Effector CD4-positive, alpha-beta T cell (primary cell): ENCODE measurements around the gene CCDC86.
A peak's percentile ranks its signal among the peaks of the same experiment; 100 is the strongest.

Experiments used
- DNase-seq: peaks from one replicate; pipeline ENCODE4 v3.0.0-alpha.2; 2020

Gene CCDC86

GRCh38 chr11:60831143-60831500, 10.8 kb upstream of the CCDC86 start:
- DNase-seq = peak; percentile 75

GRCh38 chr11:60831501-60832079, 10.3 kb upstream of the CCDC86 start:
- DNase-seq = no peak

DNA sequence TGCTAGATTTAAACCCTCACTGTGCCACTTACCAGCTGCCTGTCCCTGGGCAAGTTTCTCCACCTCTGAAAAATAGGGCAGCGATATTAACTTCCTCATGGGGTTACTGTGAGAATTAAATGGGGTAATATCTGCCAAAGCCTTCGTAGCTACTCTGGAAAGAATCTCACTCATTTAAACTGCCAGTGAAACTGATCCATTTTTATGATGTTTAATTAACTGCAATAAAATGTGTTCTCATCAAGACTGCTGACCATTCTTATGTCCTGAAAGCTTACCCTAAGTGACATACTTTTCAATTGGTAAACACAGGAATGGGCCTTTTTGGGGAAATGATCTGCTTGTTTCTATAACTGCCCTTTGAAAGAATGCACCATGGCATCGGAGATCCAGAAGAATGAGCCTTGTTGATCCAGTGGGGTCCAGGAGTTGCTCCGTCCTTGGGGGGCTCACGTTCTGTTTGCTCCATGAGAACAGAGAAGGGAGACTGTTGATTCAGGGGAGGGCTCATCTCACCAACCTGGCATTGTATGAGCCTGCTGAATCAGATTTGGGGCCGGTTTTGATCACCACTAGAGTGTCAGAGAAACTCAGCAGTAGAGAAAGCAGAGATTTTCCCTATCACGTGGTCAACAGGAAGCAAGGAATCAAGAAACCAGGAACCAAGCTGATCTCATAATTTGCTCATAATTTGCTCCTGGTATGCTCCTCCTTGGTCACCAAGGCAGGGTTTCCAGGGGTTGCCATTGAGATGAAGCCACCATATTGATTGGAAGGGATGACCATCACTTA, 7.0 kb upstream of the CCDC86 start:
- DNase-seq = no peak

DNA sequence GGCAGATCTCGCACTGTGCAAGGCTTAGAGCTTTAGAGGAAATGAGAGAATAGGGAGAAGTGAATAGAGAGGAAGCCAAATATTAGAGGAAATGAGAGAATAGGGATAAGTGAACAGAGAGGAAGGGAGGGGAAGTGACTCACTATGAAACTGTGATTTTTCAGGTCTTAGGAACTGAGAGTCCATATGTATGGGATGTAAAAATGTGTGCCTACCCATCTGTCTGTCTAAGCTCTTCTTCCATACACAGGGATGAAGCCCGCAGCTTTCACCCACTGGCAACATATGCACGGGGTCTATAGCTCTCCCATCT, 6.4 kb upstream of the CCDC86 start:
- no peak for DNase-seq

DNA sequence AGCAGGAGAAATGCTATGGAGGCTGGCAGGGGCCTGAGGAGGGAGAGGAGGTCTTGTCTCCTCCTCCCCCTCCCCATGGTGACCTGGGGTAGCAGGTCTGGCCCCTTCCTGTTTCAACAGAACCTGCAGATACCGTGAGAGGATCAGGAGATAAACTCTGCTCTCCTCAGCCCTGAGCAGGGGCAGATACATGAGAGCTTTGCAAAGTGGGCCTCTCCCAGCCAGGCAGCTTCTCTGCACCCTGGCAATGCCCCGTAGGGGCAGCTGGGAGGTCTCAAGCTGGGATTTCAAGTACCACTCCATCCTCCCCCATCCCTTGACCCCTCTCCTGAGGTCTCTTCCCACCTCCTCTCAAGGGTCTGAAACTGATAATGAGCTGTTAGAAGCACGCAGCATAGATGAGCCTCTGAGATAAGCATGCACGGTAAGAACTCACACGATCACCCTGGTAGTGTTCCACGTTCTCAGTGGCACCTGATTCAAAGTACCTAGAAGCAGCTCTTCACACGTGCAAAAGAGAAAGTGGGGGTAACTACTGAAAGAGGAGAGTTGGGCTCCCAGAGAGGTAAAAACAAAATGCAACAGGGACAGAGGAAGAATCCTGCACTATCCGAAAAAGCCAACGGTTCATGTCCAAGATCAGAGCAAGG, 4.9 kb upstream of the CCDC86 start:
- no peak for DNase-seq

GRCh38 chr11:60838132-60838531, 3.8 kb upstream of the CCDC86 start:
- no peak for DNase-seq

DNA sequence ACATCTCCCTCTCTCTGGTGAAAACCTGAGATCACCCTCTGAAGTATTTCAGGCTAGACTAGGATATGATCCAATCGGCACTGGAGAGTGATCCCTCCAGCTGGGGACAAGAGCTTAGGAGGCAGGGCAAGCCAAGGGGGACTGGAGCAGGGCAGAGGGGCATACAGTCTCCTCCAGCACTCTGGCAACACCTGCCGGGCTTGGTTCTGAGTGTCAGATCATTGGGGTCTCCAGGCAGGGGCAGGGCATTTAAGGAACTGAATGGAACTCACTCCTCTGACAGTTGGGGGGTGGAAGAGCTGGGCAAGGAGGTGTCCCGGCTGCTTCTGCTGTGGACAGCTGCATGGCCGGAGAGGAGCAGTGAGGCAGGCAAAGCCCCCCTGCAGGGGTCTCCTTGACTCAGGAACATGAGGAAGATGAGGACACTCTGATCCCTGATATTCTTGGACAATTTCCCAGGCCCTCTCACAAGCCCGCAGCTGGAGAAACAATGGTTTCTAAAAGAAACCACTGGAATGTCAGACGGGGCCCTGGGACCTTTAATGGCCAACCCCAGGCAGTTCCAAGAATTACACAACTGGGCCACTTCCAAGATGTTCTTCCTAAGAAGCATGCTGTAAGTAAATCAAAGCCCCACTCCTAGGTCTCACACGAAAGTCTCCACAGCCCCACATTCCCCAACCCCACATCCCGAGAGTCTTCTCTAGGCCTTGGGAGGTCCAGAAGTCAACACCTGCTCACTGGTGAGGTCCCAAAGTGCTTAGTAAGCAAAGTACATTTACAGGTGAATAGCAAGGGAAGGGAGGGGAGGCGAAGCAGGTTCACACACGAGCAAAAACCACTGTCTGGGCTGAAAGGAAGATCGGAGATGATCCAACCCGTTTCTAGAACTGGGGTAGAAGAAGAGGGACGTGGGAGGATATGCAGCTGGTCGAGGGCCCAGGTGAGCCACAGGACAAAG, 1.2 kb upstream of the CCDC86 start:
- no peak for DNase-seq

DNA sequence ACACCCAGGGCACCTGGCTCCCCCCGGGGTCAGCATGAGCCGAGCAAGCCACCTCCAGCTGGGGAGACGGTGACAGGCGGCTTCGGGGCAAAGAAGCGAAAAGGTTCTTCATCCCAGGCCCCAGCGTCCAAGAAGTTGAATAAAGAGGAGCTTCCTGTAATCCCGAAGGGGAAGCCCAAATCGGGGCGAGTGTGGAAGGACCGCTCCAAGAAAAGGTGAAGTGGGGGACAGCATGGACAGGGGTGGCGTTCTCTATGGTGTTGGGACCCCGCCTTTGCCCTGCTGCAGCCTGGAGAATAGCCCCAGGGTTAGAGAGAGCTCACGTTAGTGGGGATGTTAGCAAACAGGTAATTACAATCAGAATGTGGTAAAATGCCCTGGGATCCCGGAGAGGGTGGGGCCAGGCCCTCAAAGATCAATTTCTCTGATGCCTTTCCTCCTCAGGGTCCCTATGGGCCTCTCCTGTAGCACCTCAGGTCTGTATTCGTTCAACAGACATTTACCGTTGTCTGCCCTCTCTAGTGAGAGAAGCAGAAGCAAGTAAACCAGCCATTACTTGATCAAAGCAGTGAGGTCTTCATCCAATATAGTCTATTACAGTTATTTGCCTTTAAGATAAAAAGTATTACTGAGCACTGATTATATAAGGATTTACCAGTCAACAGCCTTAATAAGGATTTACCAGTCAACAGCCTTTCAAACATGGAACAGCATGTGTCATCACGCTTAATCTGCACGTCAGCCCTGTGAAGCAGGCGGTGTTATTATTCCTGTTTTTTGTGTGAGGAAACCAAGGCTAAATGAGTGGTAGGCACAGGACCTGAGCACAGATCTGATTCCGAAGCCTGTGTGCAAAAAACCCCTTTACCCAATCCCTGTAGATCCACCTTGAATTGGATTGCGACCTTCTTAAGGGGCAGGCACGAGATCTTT, 1.0 kb downstream of the CCDC86 start:
- DNase-seq = no peak

DNA sequence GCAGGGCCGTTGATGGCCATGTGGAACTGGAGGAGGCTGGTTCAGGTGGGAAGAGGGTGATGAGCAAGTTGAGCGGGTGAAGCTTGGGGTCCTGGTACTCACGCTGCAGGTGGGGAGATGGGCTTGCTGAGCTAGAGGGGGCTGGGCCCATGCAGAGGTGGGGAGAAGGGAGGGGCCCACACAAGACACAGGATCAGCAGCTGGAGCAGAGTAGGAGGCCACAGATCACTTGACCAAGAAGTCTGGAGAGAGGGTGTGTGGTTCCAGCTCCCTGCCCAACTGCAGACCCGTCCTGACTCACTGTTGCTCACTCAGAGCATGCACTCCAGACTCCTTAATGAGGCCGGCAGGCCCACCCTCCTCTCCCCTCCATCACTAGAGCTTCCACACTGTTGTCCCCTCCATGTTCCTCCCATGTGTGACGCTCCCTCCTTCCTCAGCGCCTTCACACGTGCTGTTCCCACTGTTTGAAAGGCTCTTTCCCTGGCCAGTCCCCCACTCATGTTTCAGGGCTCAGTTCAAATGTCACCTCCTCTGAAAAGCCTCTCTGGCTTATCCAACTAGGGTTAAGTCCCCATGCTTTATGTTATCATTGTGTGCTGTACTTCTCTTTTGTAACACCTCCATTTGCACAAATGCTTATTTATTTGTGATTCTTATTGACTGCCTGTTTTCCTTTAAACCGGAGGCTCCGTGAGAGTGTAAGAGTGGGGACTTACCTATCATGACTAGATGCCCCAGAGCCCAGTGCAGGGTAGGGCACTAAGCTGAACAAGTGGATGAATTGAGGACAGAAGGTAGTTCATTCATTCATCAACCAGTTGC, 2.3 kb downstream of the CCDC86 start:
- no peak for DNase-seq

DNA sequence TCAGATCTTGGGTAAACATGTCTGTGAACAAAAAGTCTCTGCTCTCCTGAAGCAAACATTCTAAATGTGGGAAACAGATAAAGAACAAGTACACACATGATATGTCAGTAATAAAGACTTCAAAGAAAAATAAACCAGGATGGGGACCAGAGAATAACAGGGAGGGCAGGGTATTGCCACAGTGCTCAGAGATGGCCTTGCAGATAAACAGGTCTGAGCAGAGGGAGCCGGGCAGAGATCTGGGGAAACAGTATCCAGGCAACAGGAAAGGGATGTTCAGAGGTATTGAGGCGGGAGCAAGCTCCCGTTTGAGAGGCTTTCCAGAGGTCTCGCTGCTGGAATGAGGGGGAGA, 2.9 kb downstream of the CCDC86 start:
- no peak for DNase-seq

- no peak for DNase-seq
Observed at GRCh38 chr11:60845338-60845737, 3.4 kb downstream of the CCDC86 start.

- no peak for DNase-seq
Observed at GRCh38 chr11:60847281-60847680, 5.4 kb downstream of the CCDC86 start.

DNA sequence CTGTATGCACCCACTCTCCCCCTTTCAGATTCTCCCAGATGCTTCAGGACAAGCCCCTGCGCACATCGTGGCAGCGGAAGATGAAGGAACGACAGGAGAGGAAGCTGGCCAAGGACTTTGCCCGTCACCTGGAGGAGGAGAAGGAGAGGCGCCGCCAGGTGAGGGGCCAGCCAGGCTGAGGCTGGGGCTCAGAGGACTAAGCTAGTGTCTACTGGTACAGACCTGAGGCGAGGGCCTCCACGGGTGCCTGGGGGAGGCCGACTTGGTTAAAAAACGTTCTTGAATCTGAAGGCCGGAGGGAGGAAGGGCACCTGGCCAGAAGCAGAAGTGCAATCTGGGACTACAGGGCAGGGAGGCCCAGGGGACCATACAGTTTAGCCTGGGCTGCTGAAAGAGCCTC, 6.0 kb downstream of the CCDC86 start:
- no peak for DNase-seq

GRCh38 chr11:60848714-60849151, 6.8 kb downstream of the CCDC86 start:
- DNase-seq = no peak

GRCh38 chr11:60849641-60850520, 8.0 kb downstream of the CCDC86 start:
- DNase-seq = no peak

- DNase-seq = no peak
Observed at GRCh38 chr11:60851327-60852104, 9.6 kb downstream of the CCDC86 start.

DNA sequence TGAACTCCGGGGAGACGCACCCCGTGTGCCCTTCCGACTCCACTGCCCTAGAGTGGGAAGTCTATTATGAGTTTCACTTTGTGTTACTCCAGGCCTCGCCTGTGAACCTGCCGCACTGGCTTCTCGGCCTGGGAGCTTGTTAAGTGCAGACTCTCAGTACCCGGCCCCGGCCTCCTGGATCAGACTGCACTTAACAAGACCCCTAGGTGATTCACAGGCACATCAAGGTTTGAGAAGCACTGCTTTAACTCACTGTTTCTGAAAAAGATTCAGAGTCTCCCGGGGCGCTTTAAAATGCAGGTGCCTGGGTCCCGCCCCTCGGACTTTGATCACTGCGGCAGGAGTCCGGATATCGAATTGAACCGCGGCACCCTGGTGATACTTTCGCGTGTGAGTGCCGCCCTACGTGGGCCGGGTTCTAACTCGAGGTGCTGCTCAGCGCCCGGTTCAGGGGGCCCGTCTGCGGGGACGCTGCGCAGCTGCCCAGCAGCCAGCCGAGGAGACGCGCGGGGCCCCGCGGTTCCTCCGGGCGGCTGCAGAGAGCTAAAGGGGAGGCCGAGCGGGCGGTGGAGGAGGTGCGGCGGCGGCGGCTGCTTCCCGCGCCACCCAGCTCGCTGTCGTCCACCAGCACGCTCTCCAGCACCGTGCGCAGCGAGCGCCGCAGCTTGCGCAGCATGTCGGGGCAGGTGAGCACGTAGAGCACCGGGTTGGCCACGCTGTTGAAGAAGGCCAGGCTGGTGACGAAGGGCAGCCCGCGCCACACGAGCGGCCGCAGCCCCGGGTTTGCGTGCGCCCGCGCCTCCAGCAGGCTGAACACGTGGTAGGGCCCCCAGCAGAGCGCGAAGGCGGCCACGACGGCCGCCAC, 10.4 kb downstream of the CCDC86 start:
- DNase-seq = no peak
